Measurements from ENCODE around the gene DGLUCY. TPM values are rescaled to one million over a fixed set of nuclear protein-coding genes. Genes with fewer than 3 reads are reported as not detected.

Gene DGLUCY
- polyA plus RNA-seq, 2 donors = 18.0 to 26.1 TPM

- Histone ChIP-seq H3K4me3 (ENCODE audit: low read depth in 1 of 2, low read length in 2 of 2) (no peak overlapping the region), H3K4me1 (ENCODE audit: control insufficient read depth in 2 of 2, insufficient read depth in 2 of 2, low read length in 1 of 2) (peaks cover 4 to 12% of the 10 kb centered on the region in 2 donors), H3K9me3 (ENCODE audit: control insufficient read depth in 2 of 2, insufficient read depth in 1 of 2, low read depth in 1 of 2, low read length in 1 of 2) (no peaks in the 10 kb centered on the region), H3K27ac (ENCODE audit: low read depth in 2 of 2, low read length in 1 of 2) (peak overlapping the region; percentile 80 to 91), H3K36me3 (ENCODE audit: control insufficient read depth in 2 of 2, insufficient read depth in 2 of 2, low read length in 1 of 2) (no peaks in the 10 kb centered on the region), H3K27me3 (ENCODE audit: control insufficient read depth in 1 of 2, insufficient read depth in 2 of 2, low read length in 2 of 2) (no peaks in the 10 kb centered on the region)
- WGBS, 2 donors = 38 to 41% methylated on average over 8 of the region's 8 CpGs
Observed at GRCh38 chr14:91127401-91127801, 13.5 kb downstream of the DGLUCY start.

- Histone ChIP-seq H3K36me3 (ENCODE audit: control insufficient read depth in 2 of 2, insufficient read depth in 2 of 2, low read length in 1 of 2) (no peaks in the 10 kb centered on the region), H3K4me3 (ENCODE audit: low read depth in 1 of 2, low read length in 2 of 2) (no peak overlapping the region), H3K4me1 (ENCODE audit: control insufficient read depth in 2 of 2, insufficient read depth in 2 of 2, low read length in 1 of 2) (peaks cover 4 to 12% of the 10 kb centered on the region in 2 donors), H3K27me3 (ENCODE audit: control insufficient read depth in 1 of 2, insufficient read depth in 2 of 2, low read length in 2 of 2) (no peaks in the 10 kb centered on the region), H3K27ac (ENCODE audit: low read depth in 2 of 2, low read length in 1 of 2) (peak overlapping the region; percentile 80 to 91), H3K9me3 (ENCODE audit: control insufficient read depth in 2 of 2, insufficient read depth in 1 of 2, low read depth in 1 of 2, low read length in 1 of 2) (no peaks in the 10 kb centered on the region)
- WGBS, 2 donors = 85 to 90% methylated on average over 4 of the region's 4 CpGs
Observed at GRCh38 chr14:91127924-91128323, 14.1 kb downstream of the DGLUCY start.

GRCh38 chr14:91128699-91129098 is 14.8 kb downstream of the DGLUCY start:
- H3K27ac ChIP-seq (ENCODE audit: low read depth in 2 of 2, low read length in 1 of 2) = peak overlapping the region in 1 of 2 donors; percentile 10
- no peak overlapping the region for H3K4me3 ChIP-seq (ENCODE audit: low read depth in 1 of 2, low read length in 2 of 2)
- peaks cover 4 to 12% of the 10 kb centered on the region in 2 donors for H3K4me1 ChIP-seq (ENCODE audit: control insufficient read depth in 2 of 2, insufficient read depth in 2 of 2, low read length in 1 of 2)
- 80 to 87% methylated on average over 4 of the region's 4 CpGs for WGBS, 2 donors
- no peaks in the 10 kb centered on the region for H3K9me3 ChIP-seq (ENCODE audit: control insufficient read depth in 2 of 2, insufficient read depth in 1 of 2, low read depth in 1 of 2, low read length in 1 of 2)
- no peaks in the 10 kb centered on the region for H3K36me3 ChIP-seq (ENCODE audit: control insufficient read depth in 2 of 2, insufficient read depth in 2 of 2, low read length in 1 of 2)
- H3K27me3 ChIP-seq (ENCODE audit: control insufficient read depth in 1 of 2, insufficient read depth in 2 of 2, low read length in 2 of 2) = no peaks in the 10 kb centered on the region

- no peaks in the 10 kb centered on the region for H3K36me3 ChIP-seq (ENCODE audit: control insufficient read depth in 2 of 2, insufficient read depth in 2 of 2, low read length in 1 of 2)
- WGBS, 2 donors = 46 to 56% methylated on average over 2 of the region's 2 CpGs
Observed at GRCh38 chr14:91129261-91129660, 15.4 kb downstream of the DGLUCY start.

GRCh38 chr14:91135039-91135438 is 21.2 kb downstream of the DGLUCY start:
- Histone ChIP-seq H3K27me3 (ENCODE audit: control insufficient read depth in 1 of 2, insufficient read depth in 2 of 2, low read length in 2 of 2) (no peaks in the 10 kb centered on the region), H3K36me3 (ENCODE audit: control insufficient read depth in 2 of 2, insufficient read depth in 2 of 2, low read length in 1 of 2) (peaks cover 0 to 2% of the 10 kb centered on the region in 2 donors), H3K9me3 (ENCODE audit: control insufficient read depth in 2 of 2, insufficient read depth in 1 of 2, low read depth in 1 of 2, low read length in 1 of 2) (no peaks in the 10 kb centered on the region), H3K4me1 (ENCODE audit: control insufficient read depth in 2 of 2, insufficient read depth in 2 of 2, low read length in 1 of 2) (no peaks in the 10 kb centered on the region), H3K4me3 (ENCODE audit: low read depth in 1 of 2, low read length in 2 of 2) (no peak overlapping the region), H3K27ac (ENCODE audit: low read depth in 2 of 2, low read length in 1 of 2) (peak overlapping the region in 1 of 2 donors; percentile 31)
- WGBS, 2 donors = 91 to 92% methylated on average over 7 of the region's 7 CpGs

More at GRCh38 chr14:91129261-91129660, 15.4 kb downstream of the DGLUCY start:
- Histone ChIP-seq H3K4me3 (ENCODE audit: low read depth in 1 of 2, low read length in 2 of 2) (no peak overlapping the region), H3K4me1 (ENCODE audit: control insufficient read depth in 2 of 2, insufficient read depth in 2 of 2, low read length in 1 of 2) (peaks cover 1 to 9% of the 10 kb centered on the region in 2 donors), H3K27me3 (ENCODE audit: control insufficient read depth in 1 of 2, insufficient read depth in 2 of 2, low read length in 2 of 2) (no peaks in the 10 kb centered on the region), H3K9me3 (ENCODE audit: control insufficient read depth in 2 of 2, insufficient read depth in 1 of 2, low read depth in 1 of 2, low read length in 1 of 2) (no peaks in the 10 kb centered on the region), H3K27ac (ENCODE audit: low read depth in 2 of 2, low read length in 1 of 2) (no peak overlapping the region)

GRCh38 chr14:91138511-91139359 is 24.9 kb downstream of the DGLUCY start:
- Histone ChIP-seq H3K27ac (ENCODE audit: low read depth in 2 of 2, low read length in 1 of 2) (no peak overlapping the region), H3K9me3 (ENCODE audit: control insufficient read depth in 2 of 2, insufficient read depth in 1 of 2, low read depth in 1 of 2, low read length in 1 of 2) (no peaks in the 10 kb centered on the region), H3K4me1 (ENCODE audit: control insufficient read depth in 2 of 2, insufficient read depth in 2 of 2, low read length in 1 of 2) (no peaks in the 10 kb centered on the region), H3K36me3 (ENCODE audit: control insufficient read depth in 2 of 2, insufficient read depth in 2 of 2, low read length in 1 of 2) (peaks cover 0 to 2% of the 10 kb centered on the region in 2 donors), H3K4me3 (ENCODE audit: low read depth in 1 of 2, low read length in 2 of 2) (no peak overlapping the region), H3K27me3 (ENCODE audit: control insufficient read depth in 1 of 2, insufficient read depth in 2 of 2, low read length in 2 of 2) (no peaks in the 10 kb centered on the region)
- WGBS, 2 donors = 85 to 87% methylated on average over 6 of the region's 6 CpGs

- H3K4me1 ChIP-seq (ENCODE audit: control insufficient read depth in 2 of 2, insufficient read depth in 2 of 2, low read length in 1 of 2) = peaks cover 0 to 2% of the 10 kb centered on the region in 2 donors
- peaks cover 0 to 5% of the 10 kb centered on the region in 2 donors for H3K36me3 ChIP-seq (ENCODE audit: control insufficient read depth in 2 of 2, insufficient read depth in 2 of 2, low read length in 1 of 2)
- H3K27me3 ChIP-seq (ENCODE audit: control insufficient read depth in 1 of 2, insufficient read depth in 2 of 2, low read length in 2 of 2) = no peaks in the 10 kb centered on the region
- H3K27ac ChIP-seq (ENCODE audit: low read depth in 2 of 2, low read length in 1 of 2) = no peak overlapping the region
- H3K4me3 ChIP-seq (ENCODE audit: low read depth in 1 of 2, low read length in 2 of 2) = no peak overlapping the region
- no peaks in the 10 kb centered on the region for H3K9me3 ChIP-seq (ENCODE audit: control insufficient read depth in 2 of 2, insufficient read depth in 1 of 2, low read depth in 1 of 2, low read length in 1 of 2)
Observed at GRCh38 chr14:91139776-91140175, 25.9 kb downstream of the DGLUCY start.

GRCh38 chr14:91140672-91141071 is 26.8 kb downstream of the DGLUCY start:
- Histone ChIP-seq H3K4me3 (ENCODE audit: low read depth in 1 of 2, low read length in 2 of 2) (no peak overlapping the region), H3K27ac (ENCODE audit: low read depth in 2 of 2, low read length in 1 of 2) (peak overlapping the region in 1 of 2 donors; percentile 7)

GRCh38 chr14:91142214-91142668 is 28.4 kb downstream of the DGLUCY start:
- 63 to 76% methylated on average over 1 of the region's 1 CpG for WGBS, 2 donors
- Histone ChIP-seq H3K36me3 (ENCODE audit: control insufficient read depth in 2 of 2, insufficient read depth in 2 of 2, low read length in 1 of 2) (peaks cover 0 to 14% of the 10 kb centered on the region in 2 donors), H3K27me3 (ENCODE audit: control insufficient read depth in 1 of 2, insufficient read depth in 2 of 2, low read length in 2 of 2) (no peaks in the 10 kb centered on the region), H3K4me1 (ENCODE audit: control insufficient read depth in 2 of 2, insufficient read depth in 2 of 2, low read length in 1 of 2) (peaks cover 0 to 2% of the 10 kb centered on the region in 2 donors), H3K9me3 (ENCODE audit: control insufficient read depth in 2 of 2, insufficient read depth in 1 of 2, low read depth in 1 of 2, low read length in 1 of 2) (no peaks in the 10 kb centered on the region), H3K4me3 (ENCODE audit: low read depth in 1 of 2, low read length in 2 of 2) (no peak overlapping the region), H3K27ac (ENCODE audit: low read depth in 2 of 2, low read length in 1 of 2) (no peak overlapping the region)

More at GRCh38 chr14:91140672-91141071, 26.8 kb downstream of the DGLUCY start:
- Histone ChIP-seq H3K4me1 (ENCODE audit: control insufficient read depth in 2 of 2, insufficient read depth in 2 of 2, low read length in 1 of 2) (peaks cover 0 to 2% of the 10 kb centered on the region in 2 donors), H3K36me3 (ENCODE audit: control insufficient read depth in 2 of 2, insufficient read depth in 2 of 2, low read length in 1 of 2) (peaks cover 0 to 12% of the 10 kb centered on the region in 2 donors), H3K27me3 (ENCODE audit: control insufficient read depth in 1 of 2, insufficient read depth in 2 of 2, low read length in 2 of 2) (no peaks in the 10 kb centered on the region), H3K9me3 (ENCODE audit: control insufficient read depth in 2 of 2, insufficient read depth in 1 of 2, low read depth in 1 of 2, low read length in 1 of 2) (no peaks in the 10 kb centered on the region)
- WGBS, 2 donors = 87 to 94% methylated on average over 3 of the region's 3 CpGs
